Fibroblast of skin of left biceps (primary cell): ENCODE measurements around the gene KCNA1.

ENCODE experiments used
- DNase-seq, 2 experiments: peaks; one replicate each; pipeline ENCODE4 v3.0.0-alpha.2; 2013; ENCODE audit warnings: low read depth in 2 of 2

KCNA1 gene

DNA sequence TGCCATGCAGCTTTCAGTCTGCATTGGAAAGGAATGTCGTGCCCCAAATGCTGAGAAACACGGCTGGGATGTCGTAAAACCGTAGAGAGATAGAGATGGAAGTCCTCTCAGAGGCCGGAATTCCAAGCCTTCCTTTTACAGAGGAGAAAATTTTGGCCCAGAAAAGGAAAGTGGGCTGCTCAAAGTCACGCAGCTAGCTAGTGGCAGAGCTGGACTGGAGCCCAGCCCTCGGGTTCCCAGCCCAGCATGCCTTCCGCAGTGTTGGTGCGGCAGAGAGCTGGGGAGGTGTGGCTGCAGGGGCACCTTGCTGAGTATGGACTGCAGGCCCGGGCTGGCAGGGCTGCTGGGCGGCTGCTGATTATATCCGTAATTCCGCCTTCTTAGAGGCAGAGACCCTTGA lies 50.3 kb downstream of the KCNA1 start:
- no peak for DNase-seq

DNA sequence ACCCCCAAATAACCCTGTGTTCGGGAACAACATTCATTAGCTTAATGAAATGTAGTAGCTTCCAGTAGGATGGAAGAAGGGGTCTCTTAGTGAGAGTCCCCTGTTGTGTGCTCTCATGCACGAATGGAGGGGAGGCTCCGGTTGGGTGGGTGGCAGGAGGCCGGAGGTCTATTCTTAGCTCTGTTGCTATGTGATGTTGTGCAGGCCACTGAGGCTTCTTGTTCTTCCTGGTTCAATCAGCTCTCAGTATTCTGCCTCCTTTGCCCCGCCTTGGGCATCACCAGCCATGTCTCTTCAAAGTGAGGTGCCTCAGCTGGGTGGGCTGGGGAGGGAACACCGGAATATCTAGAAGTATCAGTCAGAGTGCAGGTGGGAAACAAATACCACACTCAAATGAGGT lies 50.8 kb downstream of the KCNA1 start:
- no peak for DNase-seq

DNA sequence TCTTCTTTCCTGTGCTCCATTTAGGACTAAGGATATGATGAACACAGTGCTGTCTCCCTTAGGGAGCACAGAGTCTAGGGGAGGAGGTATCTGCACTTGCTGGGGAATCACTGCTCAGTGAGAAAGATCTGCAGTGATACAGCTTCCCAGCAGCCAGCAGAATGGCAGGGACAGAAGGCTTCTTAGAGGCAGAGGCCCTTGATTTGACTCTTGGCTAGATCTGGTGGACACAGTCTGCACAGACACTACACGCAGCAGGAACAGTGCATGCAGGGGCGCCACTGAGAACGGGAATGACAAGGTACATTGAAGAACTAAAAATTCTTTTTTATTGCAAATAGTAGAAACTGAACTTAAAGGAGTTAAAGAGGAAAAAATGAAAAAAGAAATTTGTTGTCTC lies 51.6 kb downstream of the KCNA1 start:
- DNase-seq: no peak

DNA sequence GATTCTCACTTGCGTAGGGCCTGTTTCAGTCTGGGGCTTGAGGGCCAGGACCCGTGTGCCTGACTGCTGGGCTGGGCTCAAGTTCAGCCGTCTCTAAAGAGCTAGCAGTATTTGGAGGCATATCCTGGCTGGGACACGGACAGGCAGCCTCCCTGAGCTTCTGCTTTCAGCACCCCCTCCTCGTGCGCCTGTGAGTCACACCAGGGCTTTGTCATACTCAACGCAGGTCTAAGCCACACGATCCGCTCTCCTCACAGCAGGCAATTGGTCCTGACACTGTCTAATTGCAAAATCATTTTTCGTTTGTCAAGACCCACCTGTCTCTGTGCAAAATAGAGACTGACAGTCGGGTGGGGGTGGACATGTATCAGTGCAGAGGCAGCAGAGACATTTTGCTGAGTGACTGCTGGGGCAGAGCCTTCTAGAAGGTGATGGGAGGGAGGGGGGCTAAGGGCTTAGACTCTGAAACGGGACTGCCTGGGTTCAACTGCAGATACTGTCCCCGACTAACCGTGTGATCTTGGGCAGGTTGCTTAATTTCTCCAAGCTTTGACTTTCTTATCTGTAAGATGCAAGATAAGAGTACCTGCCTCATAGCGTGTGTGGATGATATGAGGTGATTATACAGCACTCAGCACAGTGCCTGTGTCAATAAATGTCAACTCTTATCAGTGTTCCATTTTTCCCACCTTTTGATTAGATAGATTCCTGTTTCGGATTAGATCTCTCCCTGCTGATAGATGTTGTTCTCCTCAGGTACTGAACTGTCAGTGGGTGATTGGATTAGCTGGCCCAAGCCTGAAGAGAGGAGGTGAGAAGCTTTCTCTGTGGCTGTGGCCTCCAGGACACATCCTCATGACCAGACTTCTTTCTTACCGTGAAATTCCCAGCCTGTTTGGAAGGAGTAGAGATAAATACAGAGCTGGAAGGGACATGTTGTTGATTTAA lies 53.1 kb downstream of the KCNA1 start:
- DNase-seq: no peak
